DND-41 (cell line): Measurements from ENCODE around the gene MACROD2.

ENCODE experiments used
- CTCF ChIP-seq: IDR thresholded peaks from 2 replicates; pipeline ENCODE4 v1.5.1; 2012; ENCODE audit warnings: borderline replicate concordance, low read length, moderate library complexity, mild to moderate bottlenecking; ENCODE audit not compliant: poor library complexity, severe bottlenecking; ENCODE audit errors: extremely low read depth
- EZH2 ChIP-seq: IDR thresholded peaks from 3 replicates; pipeline ENCODE4 v1.6.1; 2012; ENCODE audit warnings: borderline replicate concordance, low read depth, mild to moderate bottlenecking, moderate library complexity, low read length, inconsistent platforms; ENCODE audit not compliant: severe bottlenecking

DNA sequence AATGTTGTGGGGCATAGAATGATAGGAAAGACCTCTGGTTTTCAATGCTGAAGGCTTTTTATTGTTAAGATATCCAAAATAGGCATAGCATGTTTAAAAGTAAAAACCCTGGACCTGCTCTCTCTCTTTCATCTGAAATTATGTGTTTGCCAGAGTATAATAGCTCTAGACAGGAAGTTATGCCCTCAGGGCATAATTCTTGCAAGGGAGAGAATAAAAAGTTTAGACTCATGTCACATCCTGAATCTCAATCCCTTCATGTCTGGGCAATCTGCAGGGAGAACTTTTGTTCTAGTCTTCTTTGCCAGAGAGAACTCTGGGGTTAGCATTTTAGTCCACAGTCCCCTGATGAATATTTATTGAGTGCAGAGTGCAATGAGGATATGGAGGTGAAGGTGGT, 639.3 kb downstream of the MACROD2 start:
- no peak for TF ChIP-seq CTCF
- no peak for TF ChIP-seq EZH2
